ENCODE results near the gene PHEX.

Gene PHEX

DNA sequence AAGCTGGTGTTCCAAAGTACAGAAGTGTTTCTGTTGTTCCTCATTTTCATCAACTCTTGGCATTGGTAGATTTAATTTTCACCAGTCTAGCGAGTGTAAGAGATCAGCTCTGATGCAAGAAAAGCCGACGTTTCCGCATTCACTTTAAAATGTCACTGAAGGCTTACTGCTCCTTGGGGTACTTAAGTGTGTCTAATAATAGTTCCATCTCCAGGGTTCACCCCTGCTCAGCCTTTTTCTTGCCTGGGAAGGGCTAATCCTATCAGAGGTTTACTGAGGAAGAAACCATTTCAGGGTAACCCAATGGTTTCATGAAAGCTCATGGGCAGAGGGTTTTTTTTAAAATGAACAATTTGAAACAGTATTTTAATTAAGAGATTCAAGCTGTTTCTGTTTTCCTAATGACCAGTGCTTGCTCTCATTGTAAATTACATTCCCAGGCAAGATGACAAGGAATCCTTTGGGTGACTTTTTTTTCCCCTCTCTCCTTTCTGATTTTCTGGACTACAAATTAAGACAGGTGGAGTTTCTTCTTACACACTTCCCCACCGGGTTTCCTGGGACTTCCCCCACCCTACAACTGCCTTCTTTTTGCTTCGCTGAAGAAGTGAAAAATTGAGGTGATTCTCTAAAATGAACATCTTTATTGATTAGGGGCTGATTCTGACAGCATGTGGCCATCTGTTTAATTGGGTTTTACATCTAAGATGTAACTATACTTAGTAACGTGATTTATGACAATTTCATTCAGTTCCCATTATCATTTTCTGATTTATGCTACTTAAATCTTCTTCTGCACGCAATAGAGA is 161.9 kb downstream of the PHEX start:
- H3K4me3 ChIP-seq (replicated peaks; ENCODE audit: insufficient read depth, low read length): no peak overlapping the region
- no peak for TF ChIP-seq GABPA (IDR thresholded peaks at IDR 0.05; ENCODE audit: low read depth)
- TF ChIP-seq, protein P1, sequence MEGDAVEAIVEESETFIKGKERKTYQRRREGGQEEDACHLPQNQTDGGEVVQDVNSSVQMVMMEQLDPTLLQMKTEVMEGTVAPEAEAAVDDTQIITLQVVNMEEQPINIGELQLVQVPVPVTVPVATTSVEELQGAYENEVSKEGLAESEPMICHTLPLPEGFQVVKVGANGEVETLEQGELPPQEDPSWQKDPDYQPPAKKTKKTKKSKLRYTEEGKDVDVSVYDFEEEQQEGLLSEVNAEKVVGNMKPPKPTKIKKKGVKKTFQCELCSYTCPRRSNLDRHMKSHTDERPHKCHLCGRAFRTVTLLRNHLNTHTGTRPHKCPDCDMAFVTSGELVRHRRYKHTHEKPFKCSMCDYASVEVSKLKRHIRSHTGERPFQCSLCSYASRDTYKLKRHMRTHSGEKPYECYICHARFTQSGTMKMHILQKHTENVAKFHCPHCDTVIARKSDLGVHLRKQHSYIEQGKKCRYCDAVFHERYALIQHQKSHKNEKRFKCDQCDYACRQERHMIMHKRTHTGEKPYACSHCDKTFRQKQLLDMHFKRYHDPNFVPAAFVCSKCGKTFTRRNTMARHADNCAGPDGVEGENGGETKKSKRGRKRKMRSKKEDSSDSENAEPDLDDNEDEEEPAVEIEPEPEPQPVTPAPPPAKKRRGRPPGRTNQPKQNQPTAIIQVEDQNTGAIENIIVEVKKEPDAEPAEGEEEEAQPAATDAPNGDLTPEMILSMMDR (IDR thresholded peaks at IDR 0.05; ENCODE audit: insufficient read depth, low read length): no peak
- TF ChIP-seq, protein P2, sequence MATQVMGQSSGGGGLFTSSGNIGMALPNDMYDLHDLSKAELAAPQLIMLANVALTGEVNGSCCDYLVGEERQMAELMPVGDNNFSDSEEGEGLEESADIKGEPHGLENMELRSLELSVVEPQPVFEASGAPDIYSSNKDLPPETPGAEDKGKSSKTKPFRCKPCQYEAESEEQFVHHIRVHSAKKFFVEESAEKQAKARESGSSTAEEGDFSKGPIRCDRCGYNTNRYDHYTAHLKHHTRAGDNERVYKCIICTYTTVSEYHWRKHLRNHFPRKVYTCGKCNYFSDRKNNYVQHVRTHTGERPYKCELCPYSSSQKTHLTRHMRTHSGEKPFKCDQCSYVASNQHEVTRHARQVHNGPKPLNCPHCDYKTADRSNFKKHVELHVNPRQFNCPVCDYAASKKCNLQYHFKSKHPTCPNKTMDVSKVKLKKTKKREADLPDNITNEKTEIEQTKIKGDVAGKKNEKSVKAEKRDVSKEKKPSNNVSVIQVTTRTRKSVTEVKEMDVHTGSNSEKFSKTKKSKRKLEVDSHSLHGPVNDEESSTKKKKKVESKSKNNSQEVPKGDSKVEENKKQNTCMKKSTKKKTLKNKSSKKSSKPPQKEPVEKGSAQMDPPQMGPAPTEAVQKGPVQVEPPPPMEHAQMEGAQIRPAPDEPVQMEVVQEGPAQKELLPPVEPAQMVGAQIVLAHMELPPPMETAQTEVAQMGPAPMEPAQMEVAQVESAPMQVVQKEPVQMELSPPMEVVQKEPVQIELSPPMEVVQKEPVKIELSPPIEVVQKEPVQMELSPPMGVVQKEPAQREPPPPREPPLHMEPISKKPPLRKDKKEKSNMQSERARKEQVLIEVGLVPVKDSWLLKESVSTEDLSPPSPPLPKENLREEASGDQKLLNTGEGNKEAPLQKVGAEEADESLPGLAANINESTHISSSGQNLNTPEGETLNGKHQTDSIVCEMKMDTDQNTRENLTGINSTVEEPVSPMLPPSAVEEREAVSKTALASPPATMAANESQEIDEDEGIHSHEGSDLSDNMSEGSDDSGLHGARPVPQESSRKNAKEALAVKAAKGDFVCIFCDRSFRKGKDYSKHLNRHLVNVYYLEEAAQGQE (IDR thresholded peaks at IDR 0.05; ENCODE audit: insufficient replicate concordance, low read depth): no peak
- TF ChIP-seq SPI1 (IDR thresholded peaks at IDR 0.05; ENCODE audit: borderline replicate concordance, low read depth): no peak
- no peak for TF ChIP-seq POLR2AphosphoS5 (IDR thresholded peaks at IDR 0.05; ENCODE audit: low read depth)
- H3K27ac ChIP-seq (replicated peaks): no peak overlapping the region
- H3K27me3 ChIP-seq (ENCODE audit: insufficient read depth, poor library complexity, severe bottlenecking): no peaks in the 10 kb centered on the region
- no peak for DNase-seq (ENCODE audit: low read depth in 1 of 2, low spot score in 1 of 2)

DNA sequence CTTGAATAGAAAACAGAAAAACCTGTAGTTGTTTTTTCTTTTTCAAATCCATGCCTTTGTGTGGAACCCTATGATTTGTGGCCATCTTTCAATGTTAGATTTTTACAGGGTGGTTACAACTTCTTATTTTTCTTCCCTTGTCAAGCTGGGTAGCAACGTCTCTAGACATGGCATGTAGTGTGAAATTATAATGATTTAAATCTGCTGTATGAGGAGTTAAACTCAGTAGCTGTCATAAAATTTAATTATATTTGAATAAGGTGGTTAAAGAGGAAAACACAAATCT is 162.5 kb downstream of the PHEX start:
- Histone ChIP-seq H3K4me3 (replicated peaks; ENCODE audit: insufficient read depth, low read length) (no peak overlapping the region), H3K27ac (replicated peaks) (no peak overlapping the region), H3K27me3 (ENCODE audit: insufficient read depth, poor library complexity, severe bottlenecking) (no peaks in the 10 kb centered on the region)
- DNase-seq (ENCODE audit: low read depth in 1 of 2, low spot score in 1 of 2): no peak
- TF ChIP-seq, protein P1 (IDR thresholded peaks at IDR 0.05; ENCODE audit: insufficient read depth, low read length): no peak
- TF ChIP-seq, protein P2 (IDR thresholded peaks at IDR 0.05; ENCODE audit: insufficient replicate concordance, low read depth): no peak
- TF ChIP-seq GABPA (IDR thresholded peaks at IDR 0.05; ENCODE audit: low read depth) (no peak), POLR2AphosphoS5 (IDR thresholded peaks at IDR 0.05; ENCODE audit: low read depth) (no peak)

DNA sequence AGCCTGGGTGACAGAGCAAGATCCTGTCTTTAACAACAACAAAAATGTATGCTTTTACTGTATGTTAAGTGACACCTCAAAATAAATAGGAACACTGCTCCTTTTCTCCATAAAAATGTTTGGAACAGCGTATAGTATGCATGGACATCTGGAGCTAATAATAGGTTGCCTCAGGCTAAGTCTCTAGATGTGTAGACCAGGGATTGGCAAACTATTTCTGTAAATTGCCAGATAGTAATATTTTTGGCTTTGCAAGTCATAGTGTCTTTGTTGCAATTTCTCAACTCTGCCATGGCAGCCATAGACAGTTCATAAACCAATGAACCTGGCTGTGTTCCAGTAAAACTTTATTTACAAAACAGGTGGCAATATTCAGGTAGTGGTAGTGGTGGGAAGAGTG is 164.0 kb downstream of the PHEX start:
- no peaks in the 10 kb centered on the region for H3K27me3 ChIP-seq (ENCODE audit: insufficient read depth, poor library complexity, severe bottlenecking)
- no peak for DNase-seq (ENCODE audit: low read depth in 1 of 2, low spot score in 1 of 2)
- no peak overlapping the region for H3K4me3 ChIP-seq (replicated peaks; ENCODE audit: insufficient read depth, low read length)
- no peak overlapping the region for H3K27ac ChIP-seq (replicated peaks)
- no peak for TF ChIP-seq GABPA (IDR thresholded peaks at IDR 0.05; ENCODE audit: low read depth)
- TF ChIP-seq, protein P2 (IDR thresholded peaks at IDR 0.05; ENCODE audit: insufficient replicate concordance, low read depth): no peak
- TF ChIP-seq, protein P1 (IDR thresholded peaks at IDR 0.05; ENCODE audit: insufficient read depth, low read length): no peak
- TF ChIP-seq POLR2AphosphoS5 (IDR thresholded peaks at IDR 0.05; ENCODE audit: low read depth): no peak
- no peak for TF ChIP-seq SPI1 (IDR thresholded peaks at IDR 0.05; ENCODE audit: borderline replicate concordance, low read depth)
